K562 (cell line): ENCODE results near the gene SCARB2. TPM values are rescaled to one million over a fixed set of nuclear protein-coding genes. Genes with fewer than 3 reads are reported as not detected.

ENCODE experiments used
- ATAC-seq: fragments of 200-7000 bp; cut with Tn5 transposase; 3 replicates; pipeline ENCODE4 v1.9.1; 2020; ENCODE audit warnings: moderate library complexity
- BruUV-seq: library from RNA; stranded (reverse); fragments of 400-500 nt; replicated peaks from 2 replicates; lab custom pipeline; 2021; lab: Mats Ljungman, UMichigan
- CTCF ChIA-PET: fragments of 300-600 bp; formaldehyde crosslinking; extraction: SDS; loops from one replicate; lab custom pipeline; 2021; ENCODE audit warnings: low intra/inter-chr PET ratio; lab: Yijun Ruan, JAX
- POLR2A ChIA-PET: fragments of 300-600, 350-650 bp; sonication (Branson Sonifier 250); formaldehyde crosslinking; extraction: SDS; loops from one replicate; lab custom pipeline; 2021; ENCODE audit warnings: antibody characterized with exemption, inconsistent platforms; lab: Yijun Ruan, JAX
- DNase-seq, 4 experiments: peaks; one replicate each; pipeline versions ENCODE4 v3.0.0 to v3.0.0-alpha.2; 2011 to 2018; ENCODE audit warnings: low spot score in 3 of 4, mixed read lengths in 3 of 4; ENCODE audit errors: extremely low read depth in 1 of 4
- FAIRE-seq: peaks from 2 replicates; lab custom pipeline; 2011; peaks lifted over from hg19 to GRCh38; lab: Jason Lieb, UNC
- H2AFZ ChIP-seq: 2 replicates; pipeline ENCODE4 v1.6.0; 2011; ENCODE audit warnings: low read depth, low read length, control low read depth, inconsistent platforms
- H3K27ac ChIP-seq: fragments of 200-600 bp; 3 replicates; pipeline ENCODE4 v1.8.0; 2011; ENCODE audit warnings: low read depth, mild to moderate bottlenecking, control low read depth, inconsistent platforms, low read length, moderate library complexity, mixed read lengths; ENCODE audit errors: extremely low read depth
- H3K27me3 ChIP-seq, 2 experiments: fragments of 300-600 bp in 1 of 2; 2 replicates in 1 of 2; 3 replicates in 1 of 2; pipeline versions ENCODE4 v1.6.0 to v1.8.0; 2011; ENCODE audit warnings: inconsistent platforms in 2 of 2, low read length in 2 of 2, mild to moderate bottlenecking in 1 of 2, mixed read lengths in 1 of 2, moderate library complexity in 1 of 2; ENCODE audit not compliant: control insufficient read depth in 2 of 2, insufficient read depth in 2 of 2
- H3K36me3 ChIP-seq: fragments of 300-600 bp; 3 replicates; pipeline ENCODE4 v1.8.0; 2011; ENCODE audit warnings: mild to moderate bottlenecking, low read length, inconsistent platforms; ENCODE audit not compliant: control insufficient read depth, insufficient read depth
- H3K4me1 ChIP-seq, 2 experiments: fragments of 200-600 bp in 1 of 2; replicated peaks in 1 of 2; 2 replicates in 1 of 2; 3 replicates in 1 of 2; pipeline versions ENCODE4 v1.5.1 to v1.8.0; 2011; ENCODE audit warnings: inconsistent platforms in 2 of 2, low read length in 2 of 2, mild to moderate bottlenecking in 1 of 2, mixed read lengths in 1 of 2, moderate library complexity in 1 of 2; ENCODE audit not compliant: control insufficient read depth in 2 of 2, insufficient read depth in 2 of 2
- H3K4me2 ChIP-seq: 2 replicates; pipeline ENCODE4 v1.6.1; 2011; ENCODE audit warnings: low read length, control low read depth, inconsistent platforms, mixed read lengths; ENCODE audit not compliant: insufficient read depth
- H3K4me3 ChIP-seq: fragments of 200-600 bp; sonication (generic), shearing (Covaris generic); 2 replicates; pipeline ENCODE4 v1.5.1; 2016; ENCODE audit warnings: control low read depth, inconsistent platforms
- H3K79me2 ChIP-seq: fragments of 200-600 bp; 3 replicates; pipeline ENCODE4 v1.8.0; 2011; ENCODE audit warnings: low read length, inconsistent platforms; ENCODE audit not compliant: control insufficient read depth, insufficient read depth
- H3K9ac ChIP-seq, 2 experiments: 2 replicates each; pipeline versions ENCODE4 v1.6.0 to v1.6.1; 2011; ENCODE audit warnings: low read depth in 2 of 2, low read length in 2 of 2, control low read depth in 1 of 2, inconsistent platforms in 1 of 2, mild to moderate bottlenecking in 1 of 2, mixed read lengths in 1 of 2; ENCODE audit not compliant: insufficient read depth in 1 of 2
- H3K9me1 ChIP-seq: one replicate; pipeline ENCODE4 v1.6.0; 2011; ENCODE audit warnings: inconsistent platforms, mild to moderate bottlenecking, low read length, moderate library complexity; ENCODE audit not compliant: control insufficient read depth, insufficient read depth
- H3K9me3 ChIP-seq: replicated peaks from 2 replicates; pipeline ENCODE4 v1.5.1; 2011; ENCODE audit warnings: low read depth, low read length, inconsistent platforms; ENCODE audit not compliant: control insufficient read depth, insufficient read depth
- H4K20me1 ChIP-seq: replicated peaks from 2 replicates; pipeline ENCODE4 v1.6.1; 2011; ENCODE audit warnings: low read length, inconsistent platforms, mixed read lengths; ENCODE audit not compliant: control insufficient read depth, insufficient read depth
- BRD9 ChIP-seq: fragments of 450-650 bp; IDR thresholded peaks from 2 replicates; pipeline ENCODE4 v1.6.1; 2018; ENCODE audit warnings: low read depth; ENCODE audit not compliant: partially characterized antibody
- DPF2 ChIP-seq: fragments of 450-650 bp; IDR thresholded peaks from 2 replicates; pipeline ENCODE4 v1.6.1; 2016
- JUN ChIP-seq, 2 experiments: sonication (generic) in 1 of 2; formaldehyde crosslinking in 1 of 2; IDR thresholded peaks; 2 replicates each; pipeline versions ENCODE4 v1.6.1 to v1.8.0; 2012 to 2022; ENCODE audit warnings: borderline replicate concordance in 2 of 2, mild to moderate bottlenecking in 2 of 2, improper control_type of control experiment in 1 of 2, low read depth in 1 of 2, low read length in 1 of 2, missing genetic modification reagents in 1 of 2
- NEUROD1 ChIP-seq: fragments of 150-350 bp; IDR thresholded peaks from 2 replicates; pipeline ENCODE4 v1.6.1; 2014; ENCODE audit warnings: borderline replicate concordance, low read length, low read depth; ENCODE audit not compliant: partially characterized antibody
- SAFB ChIP-seq: fragments of 200-400 bp; formaldehyde crosslinking; IDR thresholded peaks from 2 replicates; pipeline ENCODE4 v1.6.1; 2017; ENCODE audit warnings: low read depth, low read length, borderline replicate concordance
- ZFX ChIP-seq: sonication (generic); formaldehyde crosslinking; IDR thresholded peaks from 2 replicates; pipeline ENCODE4 v1.8.0; 2022; ENCODE audit warnings: mild to moderate bottlenecking, missing genetic modification reagents, moderate library complexity
- ZNF507 ChIP-seq: conservative IDR thresholded peaks from 2 replicates; pipeline ENCODE4 v1.6.1; 2017; ENCODE audit warnings: missing genetic modification characterization, missing compliant biosample characterization
- WGBS: fragments of 100-300 bp; shearing (Covaris generic); methylation state at CpG from one replicate; pipeline ENCODE4 v1.1.6; 2016; ENCODE audit warnings: low coverage, mixed read lengths; ENCODE audit not compliant: insufficient coverage; ENCODE audit errors: missing lambda C conversion rate; 5-methylcytosine and 5-hydroxymethylcytosine counted together
- in situ Hi-C: fragments of 300-500 bp; cut with MboI; formaldehyde crosslinking; loops from 4 replicates; pipeline ENCODE4 v1.15.0; 2018; ENCODE audit warnings: inconsistent platforms, mixed read lengths
- intact Hi-C: fragments of 100-400 bp; cut with micrococcal nuclease; formaldehyde crosslinking; loops from 2 replicates; pipeline ENCODE4 v1.14.2; 2022
- polyA plus RNA-seq, 8 experiments: library from polyadenylated mRNA; depleted of rRNA in 4 of 8; stranded (reverse) in 5 of 8; unstranded in 3 of 8; fragments of >200 nt; fragmentation: Nextera tagmentation in 2 of 8; fragmentation: Illumina TruSeq in 1 of 8; extraction: Ambion mirVana in 2 of 8; extraction: Trizol in 1 of 8; gene quantifications; 2 replicates each; pipeline versions ENCODE4 v1.2.1 to v1.2.3, GENCODE V29; 2011 to 2014; ENCODE audit warnings: inconsistent platforms in 1 of 8, missing spikeins in 1 of 8
- total RNA-seq, 7 experiments: library from RNA; depleted of rRNA in 6 of 7; stranded (reverse); fragments of >200 nt in 6 of 7; fragmentation: Illumina TruSeq in 2 of 7; extraction: Trizol in 2 of 7; gene quantifications; 2 replicates each; pipeline versions ENCODE4 v1.2.1 to v1.2.3, GENCODE V29; 2011 to 2021; ENCODE audit warnings: low replicate concordance in 1 of 7
- TF ChIP-seq, protein P1 (sequence below): IDR thresholded peaks from 2 replicates; pipeline ENCODE4 v1.6.1; 2014; ENCODE audit warnings: antibody characterized with exemption
- TF ChIP-seq, protein P2 (sequence below): fragments of 450-650 bp; conservative IDR thresholded peaks from 2 replicates; pipeline ENCODE4 v1.6.1; 2016; ENCODE audit warnings: missing genetic modification characterization, low read depth, mild to moderate bottlenecking, missing compliant biosample characterization, moderate library complexity
- TF ChIP-seq, protein P3 (sequence below), 2 experiments: fragments of 450-650 bp in 1 of 2; sonication (generic) in 1 of 2; formaldehyde crosslinking in 1 of 2; IDR thresholded peaks; 2 replicates each; pipeline versions ENCODE4 v1.7.1 to v1.9.0; 2016 to 2022; ENCODE audit warnings: inconsistent platforms in 1 of 2, mild to moderate bottlenecking in 1 of 2, missing genetic modification reagents in 1 of 2

Gene SCARB2
- total and polyA plus RNA-seq, 9 of the 15 experiments (the other 6 are each of a cell fraction or from before 2014, with no cell fraction given) = 6.1 to 25.8 (median 17.8) TPM

DNA sequence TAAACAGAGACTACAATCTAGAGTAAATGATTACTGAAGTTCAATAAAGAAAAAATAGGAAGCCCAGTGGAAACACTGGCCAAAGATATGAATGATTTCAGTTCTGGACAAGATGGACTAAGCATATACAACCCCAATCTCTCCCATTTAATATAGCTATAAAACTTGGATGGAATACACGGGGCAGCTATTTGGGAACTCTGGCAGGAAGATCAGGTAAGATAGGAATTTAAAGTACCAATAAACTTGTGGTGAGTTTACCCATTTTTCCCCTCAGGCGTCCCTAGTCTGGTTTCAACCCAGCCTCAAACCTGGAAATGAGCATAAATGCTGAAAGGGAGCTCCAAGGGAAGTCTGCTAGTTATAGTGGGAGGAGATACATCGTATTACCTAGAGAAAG lies 85.9 kb downstream of the SCARB2 start:
- intact Hi-C loops = no loop called here
- no TSS peak for BruUV-seq
- ChIA-PET POLR2A (no interaction called here), CTCF (no interaction called here)
- DNase-seq (no peak), FAIRE-seq (no peak), ATAC-seq (no peak)
- Histone ChIP-seq H4K20me1 (no peaks in the 10 kb centered on the region), H3K4me1 (no peaks in the 10 kb centered on the region), H3K27me3 (no peaks in the 10 kb centered on the region), H3K4me3 (no peak overlapping the region), H3K4me2 (no peak overlapping the region), H3K27ac (no peak overlapping the region), H3K9me1 (no peaks in the 10 kb centered on the region), H3K36me3 (peaks cover 89% of the 10 kb centered on the region), H2AFZ (no peak overlapping the region), H3K9me3 (no peaks in the 10 kb centered on the region), H3K9ac (no peak overlapping the region), H3K79me2 (peaks cover 14% of the 10 kb centered on the region; the same call in 2 of the 3 replicates)
- in situ Hi-C loops = no loop called here
- 94% methylated on average over 3 of the region's 3 CpGs for WGBS
- no peak for TF ChIP-seq JUN (IDR thresholded peaks at IDR 0.05; ENCODE audit: borderline replicate concordance, low read depth, low read length)
- no peak for TF ChIP-seq JUN (CRISPR knock-in tag; IDR thresholded peaks at IDR 0.05; ENCODE audit: borderline replicate concordance)
- TF ChIP-seq, protein P1, sequence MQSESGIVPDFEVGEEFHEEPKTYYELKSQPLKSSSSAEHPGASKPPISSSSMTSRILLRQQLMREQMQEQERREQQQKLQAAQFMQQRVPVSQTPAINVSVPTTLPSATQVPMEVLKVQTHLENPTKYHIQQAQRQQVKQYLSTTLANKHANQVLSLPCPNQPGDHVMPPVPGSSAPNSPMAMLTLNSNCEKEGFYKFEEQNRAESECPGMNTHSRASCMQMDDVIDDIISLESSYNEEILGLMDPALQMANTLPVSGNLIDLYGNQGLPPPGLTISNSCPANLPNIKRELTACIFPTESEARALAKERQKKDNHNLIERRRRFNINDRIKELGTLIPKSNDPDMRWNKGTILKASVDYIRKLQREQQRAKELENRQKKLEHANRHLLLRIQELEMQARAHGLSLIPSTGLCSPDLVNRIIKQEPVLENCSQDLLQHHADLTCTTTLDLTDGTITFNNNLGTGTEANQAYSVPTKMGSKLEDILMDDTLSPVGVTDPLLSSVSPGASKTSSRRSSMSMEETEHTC = no peak
- no peak for TF ChIP-seq NEUROD1
- TF ChIP-seq DPF2 = no peak
- TF ChIP-seq ZNF507 = no peak
- TF ChIP-seq, protein P2, sequence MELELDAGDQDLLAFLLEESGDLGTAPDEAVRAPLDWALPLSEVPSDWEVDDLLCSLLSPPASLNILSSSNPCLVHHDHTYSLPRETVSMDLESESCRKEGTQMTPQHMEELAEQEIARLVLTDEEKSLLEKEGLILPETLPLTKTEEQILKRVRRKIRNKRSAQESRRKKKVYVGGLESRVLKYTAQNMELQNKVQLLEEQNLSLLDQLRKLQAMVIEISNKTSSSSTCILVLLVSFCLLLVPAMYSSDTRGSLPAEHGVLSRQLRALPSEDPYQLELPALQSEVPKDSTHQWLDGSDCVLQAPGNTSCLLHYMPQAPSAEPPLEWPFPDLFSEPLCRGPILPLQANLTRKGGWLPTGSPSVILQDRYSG (tag) = no peak
- no peak for TF ChIP-seq BRD9
- TF ChIP-seq ZFX = no peak
- TF ChIP-seq, protein P3, sequence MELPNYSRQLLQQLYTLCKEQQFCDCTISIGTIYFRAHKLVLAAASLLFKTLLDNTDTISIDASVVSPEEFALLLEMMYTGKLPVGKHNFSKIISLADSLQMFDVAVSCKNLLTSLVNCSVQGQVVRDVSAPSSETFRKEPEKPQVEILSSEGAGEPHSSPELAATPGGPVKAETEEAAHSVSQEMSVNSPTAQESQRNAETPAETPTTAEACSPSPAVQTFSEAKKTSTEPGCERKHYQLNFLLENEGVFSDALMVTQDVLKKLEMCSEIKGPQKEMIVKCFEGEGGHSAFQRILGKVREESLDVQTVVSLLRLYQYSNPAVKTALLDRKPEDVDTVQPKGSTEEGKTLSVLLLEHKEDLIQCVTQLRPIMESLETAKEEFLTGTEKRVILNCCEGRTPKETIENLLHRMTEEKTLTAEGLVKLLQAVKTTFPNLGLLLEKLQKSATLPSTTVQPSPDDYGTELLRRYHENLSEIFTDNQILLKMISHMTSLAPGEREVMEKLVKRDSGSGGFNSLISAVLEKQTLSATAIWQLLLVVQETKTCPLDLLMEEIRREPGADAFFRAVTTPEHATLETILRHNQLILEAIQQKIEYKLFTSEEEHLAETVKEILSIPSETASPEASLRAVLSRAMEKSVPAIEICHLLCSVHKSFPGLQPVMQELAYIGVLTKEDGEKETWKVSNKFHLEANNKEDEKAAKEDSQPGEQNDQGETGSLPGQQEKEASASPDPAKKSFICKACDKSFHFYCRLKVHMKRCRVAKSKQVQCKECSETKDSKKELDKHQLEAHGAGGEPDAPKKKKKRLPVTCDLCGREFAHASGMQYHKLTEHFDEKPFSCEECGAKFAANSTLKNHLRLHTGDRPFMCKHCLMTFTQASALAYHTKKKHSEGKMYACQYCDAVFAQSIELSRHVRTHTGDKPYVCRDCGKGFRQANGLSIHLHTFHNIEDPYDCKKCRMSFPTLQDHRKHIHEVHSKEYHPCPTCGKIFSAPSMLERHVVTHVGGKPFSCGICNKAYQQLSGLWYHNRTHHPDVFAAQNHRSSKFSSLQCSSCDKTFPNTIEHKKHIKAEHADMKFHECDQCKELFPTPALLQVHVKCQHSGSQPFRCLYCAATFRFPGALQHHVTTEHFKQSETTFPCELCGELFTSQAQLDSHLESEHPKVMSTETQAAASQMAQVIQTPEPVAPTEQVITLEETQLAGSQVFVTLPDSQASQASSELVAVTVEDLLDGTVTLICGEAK (IDR thresholded peaks at IDR 0.05) = no peak
- TF ChIP-seq, protein P3 (CRISPR knock-in tag; IDR thresholded peaks at IDR 0.05) = no peak
- TF ChIP-seq SAFB = no peak
